Measurements from ENCODE around the gene KLHL10. TPM values are rescaled to one million over a fixed set of nuclear protein-coding genes. Genes with fewer than 3 reads are reported as not detected.

Gene KLHL10
- total and polyA plus RNA-seq, 2 of the 13 experiments (the other 11 are each of a cell fraction or from before 2014, with no cell fraction given): 0.04 to 0.08 TPM

DNA sequence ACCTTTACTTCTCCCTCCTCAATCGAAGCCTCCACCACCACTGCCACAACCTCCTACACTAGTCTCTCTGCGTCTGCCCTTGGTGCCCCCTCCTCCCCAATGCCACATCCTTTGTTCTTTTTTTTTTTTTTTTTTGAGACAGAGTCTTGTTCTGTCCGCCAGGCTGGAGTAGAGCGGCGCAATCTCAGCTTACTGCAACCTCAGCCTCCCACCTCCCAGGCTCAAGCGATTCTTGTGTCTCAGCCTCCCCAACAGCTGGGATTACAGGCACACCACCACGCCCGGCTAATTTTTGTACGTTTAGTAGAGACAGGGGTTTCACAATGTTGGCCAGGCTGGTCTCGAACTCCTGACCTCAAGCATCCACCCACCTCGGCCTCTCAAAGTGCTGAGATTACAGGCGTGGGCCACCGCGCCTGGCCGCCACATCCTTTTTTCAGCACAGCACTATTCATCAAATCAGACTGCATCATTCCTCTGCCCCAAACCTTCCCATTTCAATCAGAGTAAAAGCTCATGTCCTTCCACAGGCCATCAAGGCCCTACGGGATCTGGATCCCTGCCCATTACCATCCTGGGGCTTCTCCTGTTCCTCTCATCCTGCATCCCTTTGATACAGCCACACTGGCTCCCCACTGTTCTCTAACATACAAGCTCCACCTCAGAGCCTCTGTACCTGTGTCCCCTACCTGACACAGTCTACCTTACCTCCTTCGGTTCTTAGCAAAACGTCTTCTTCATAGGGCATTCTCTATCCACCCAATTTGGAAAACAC is 25.6 kb downstream of the KLHL10 start (continued):
- TF ChIP-seq, protein P1, sequence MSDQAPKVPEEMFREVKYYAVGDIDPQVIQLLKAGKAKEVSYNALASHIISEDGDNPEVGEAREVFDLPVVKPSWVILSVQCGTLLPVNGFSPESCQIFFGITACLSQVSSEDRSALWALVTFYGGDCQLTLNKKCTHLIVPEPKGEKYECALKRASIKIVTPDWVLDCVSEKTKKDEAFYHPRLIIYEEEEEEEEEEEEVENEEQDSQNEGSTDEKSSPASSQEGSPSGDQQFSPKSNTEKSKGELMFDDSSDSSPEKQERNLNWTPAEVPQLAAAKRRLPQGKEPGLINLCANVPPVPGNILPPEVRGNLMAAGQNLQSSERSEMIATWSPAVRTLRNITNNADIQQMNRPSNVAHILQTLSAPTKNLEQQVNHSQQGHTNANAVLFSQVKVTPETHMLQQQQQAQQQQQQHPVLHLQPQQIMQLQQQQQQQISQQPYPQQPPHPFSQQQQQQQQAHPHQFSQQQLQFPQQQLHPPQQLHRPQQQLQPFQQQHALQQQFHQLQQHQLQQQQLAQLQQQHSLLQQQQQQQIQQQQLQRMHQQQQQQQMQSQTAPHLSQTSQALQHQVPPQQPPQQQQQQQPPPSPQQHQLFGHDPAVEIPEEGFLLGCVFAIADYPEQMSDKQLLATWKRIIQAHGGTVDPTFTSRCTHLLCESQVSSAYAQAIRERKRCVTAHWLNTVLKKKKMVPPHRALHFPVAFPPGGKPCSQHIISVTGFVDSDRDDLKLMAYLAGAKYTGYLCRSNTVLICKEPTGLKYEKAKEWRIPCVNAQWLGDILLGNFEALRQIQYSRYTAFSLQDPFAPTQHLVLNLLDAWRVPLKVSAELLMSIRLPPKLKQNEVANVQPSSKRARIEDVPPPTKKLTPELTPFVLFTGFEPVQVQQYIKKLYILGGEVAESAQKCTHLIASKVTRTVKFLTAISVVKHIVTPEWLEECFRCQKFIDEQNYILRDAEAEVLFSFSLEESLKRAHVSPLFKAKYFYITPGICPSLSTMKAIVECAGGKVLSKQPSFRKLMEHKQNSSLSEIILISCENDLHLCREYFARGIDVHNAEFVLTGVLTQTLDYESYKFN (CRISPR knock-in tag; conservative IDR thresholded peaks at IDR 0.05): no peak
- TF ChIP-seq ZBTB38 (CRISPR knock-in tag; IDR thresholded peaks at IDR 0.05): peak; percentile 35; the same call in 1 of the 2 replicates
- TF ChIP-seq, protein P2, sequence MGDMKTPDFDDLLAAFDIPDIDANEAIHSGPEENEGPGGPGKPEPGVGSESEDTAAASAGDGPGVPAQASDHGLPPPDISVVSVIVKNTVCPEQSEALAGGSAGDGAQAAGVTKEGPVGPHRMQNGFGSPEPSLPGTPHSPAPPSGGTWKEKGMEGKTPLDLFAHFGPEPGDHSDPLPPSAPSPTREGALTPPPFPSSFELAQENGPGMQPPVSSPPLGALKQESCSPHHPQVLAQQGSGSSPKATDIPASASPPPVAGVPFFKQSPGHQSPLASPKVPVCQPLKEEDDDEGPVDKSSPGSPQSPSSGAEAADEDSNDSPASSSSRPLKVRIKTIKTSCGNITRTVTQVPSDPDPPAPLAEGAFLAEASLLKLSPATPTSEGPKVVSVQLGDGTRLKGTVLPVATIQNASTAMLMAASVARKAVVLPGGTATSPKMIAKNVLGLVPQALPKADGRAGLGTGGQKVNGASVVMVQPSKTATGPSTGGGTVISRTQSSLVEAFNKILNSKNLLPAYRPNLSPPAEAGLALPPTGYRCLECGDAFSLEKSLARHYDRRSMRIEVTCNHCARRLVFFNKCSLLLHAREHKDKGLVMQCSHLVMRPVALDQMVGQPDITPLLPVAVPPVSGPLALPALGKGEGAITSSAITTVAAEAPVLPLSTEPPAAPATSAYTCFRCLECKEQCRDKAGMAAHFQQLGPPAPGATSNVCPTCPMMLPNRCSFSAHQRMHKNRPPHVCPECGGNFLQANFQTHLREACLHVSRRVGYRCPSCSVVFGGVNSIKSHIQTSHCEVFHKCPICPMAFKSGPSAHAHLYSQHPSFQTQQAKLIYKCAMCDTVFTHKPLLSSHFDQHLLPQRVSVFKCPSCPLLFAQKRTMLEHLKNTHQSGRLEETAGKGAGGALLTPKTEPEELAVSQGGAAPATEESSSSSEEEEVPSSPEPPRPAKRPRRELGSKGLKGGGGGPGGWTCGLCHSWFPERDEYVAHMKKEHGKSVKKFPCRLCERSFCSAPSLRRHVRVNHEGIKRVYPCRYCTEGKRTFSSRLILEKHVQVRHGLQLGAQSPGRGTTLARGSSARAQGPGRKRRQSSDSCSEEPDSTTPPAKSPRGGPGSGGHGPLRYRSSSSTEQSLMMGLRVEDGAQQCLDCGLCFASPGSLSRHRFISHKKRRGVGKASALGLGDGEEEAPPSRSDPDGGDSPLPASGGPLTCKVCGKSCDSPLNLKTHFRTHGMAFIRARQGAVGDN (CRISPR knock-in tag; IDR thresholded peaks at IDR 0.05): peak; percentile 32; the same call in 1 of the 2 replicates
- TF ChIP-seq, protein P3, sequence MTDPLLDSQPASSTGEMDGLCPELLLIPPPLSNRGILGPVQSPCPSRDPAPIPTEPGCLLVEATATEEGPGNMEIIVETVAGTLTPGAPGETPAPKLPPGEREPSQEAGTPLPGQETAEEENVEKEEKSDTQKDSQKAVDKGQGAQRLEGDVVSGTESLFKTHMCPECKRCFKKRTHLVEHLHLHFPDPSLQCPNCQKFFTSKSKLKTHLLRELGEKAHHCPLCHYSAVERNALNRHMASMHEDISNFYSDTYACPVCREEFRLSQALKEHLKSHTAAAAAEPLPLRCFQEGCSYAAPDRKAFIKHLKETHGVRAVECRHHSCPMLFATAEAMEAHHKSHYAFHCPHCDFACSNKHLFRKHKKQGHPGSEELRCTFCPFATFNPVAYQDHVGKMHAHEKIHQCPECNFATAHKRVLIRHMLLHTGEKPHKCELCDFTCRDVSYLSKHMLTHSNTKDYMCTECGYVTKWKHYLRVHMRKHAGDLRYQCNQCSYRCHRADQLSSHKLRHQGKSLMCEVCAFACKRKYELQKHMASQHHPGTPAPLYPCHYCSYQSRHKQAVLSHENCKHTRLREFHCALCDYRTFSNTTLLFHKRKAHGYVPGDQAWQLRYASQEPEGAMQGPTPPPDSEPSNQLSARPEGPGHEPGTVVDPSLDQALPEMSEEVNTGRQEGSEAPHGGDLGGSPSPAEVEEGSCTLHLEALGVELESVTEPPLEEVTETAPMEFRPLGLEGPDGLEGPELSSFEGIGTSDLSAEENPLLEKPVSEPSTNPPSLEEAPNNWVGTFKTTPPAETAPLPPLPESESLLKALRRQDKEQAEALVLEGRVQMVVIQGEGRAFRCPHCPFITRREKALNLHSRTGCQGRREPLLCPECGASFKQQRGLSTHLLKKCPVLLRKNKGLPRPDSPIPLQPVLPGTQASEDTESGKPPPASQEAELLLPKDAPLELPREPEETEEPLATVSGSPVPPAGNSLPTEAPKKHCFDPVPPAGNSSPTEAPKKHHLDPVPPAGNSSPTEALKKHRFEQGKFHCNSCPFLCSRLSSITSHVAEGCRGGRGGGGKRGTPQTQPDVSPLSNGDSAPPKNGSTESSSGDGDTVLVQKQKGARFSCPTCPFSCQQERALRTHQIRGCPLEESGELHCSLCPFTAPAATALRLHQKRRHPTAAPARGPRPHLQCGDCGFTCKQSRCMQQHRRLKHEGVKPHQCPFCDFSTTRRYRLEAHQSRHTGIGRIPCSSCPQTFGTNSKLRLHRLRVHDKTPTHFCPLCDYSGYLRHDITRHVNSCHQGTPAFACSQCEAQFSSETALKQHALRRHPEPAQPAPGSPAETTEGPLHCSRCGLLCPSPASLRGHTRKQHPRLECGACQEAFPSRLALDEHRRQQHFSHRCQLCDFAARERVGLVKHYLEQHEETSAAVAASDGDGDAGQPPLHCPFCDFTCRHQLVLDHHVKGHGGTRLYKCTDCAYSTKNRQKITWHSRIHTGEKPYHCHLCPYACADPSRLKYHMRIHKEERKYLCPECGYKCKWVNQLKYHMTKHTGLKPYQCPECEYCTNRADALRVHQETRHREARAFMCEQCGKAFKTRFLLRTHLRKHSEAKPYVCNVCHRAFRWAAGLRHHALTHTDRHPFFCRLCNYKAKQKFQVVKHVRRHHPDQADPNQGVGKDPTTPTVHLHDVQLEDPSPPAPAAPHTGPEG (CRISPR knock-in tag; IDR thresholded peaks at IDR 0.05): no peak
